Measurements from ENCODE around the gene NPIPB9. TPM values are rescaled to one million over a fixed set of nuclear protein-coding genes. Genes with fewer than 3 reads are reported as not detected.
"Not testable (repeated sequence)": the region's sequence is repeated elsewhere in the genome, so short reads cannot be mapped to it uniquely, and the experiment has no call there.

Gene NPIPB9
- polyA plus RNA-seq, 2 of the 4 experiments (the other 2 are of a cell fraction), result 1.7 to 4.6 TPM

DNA sequence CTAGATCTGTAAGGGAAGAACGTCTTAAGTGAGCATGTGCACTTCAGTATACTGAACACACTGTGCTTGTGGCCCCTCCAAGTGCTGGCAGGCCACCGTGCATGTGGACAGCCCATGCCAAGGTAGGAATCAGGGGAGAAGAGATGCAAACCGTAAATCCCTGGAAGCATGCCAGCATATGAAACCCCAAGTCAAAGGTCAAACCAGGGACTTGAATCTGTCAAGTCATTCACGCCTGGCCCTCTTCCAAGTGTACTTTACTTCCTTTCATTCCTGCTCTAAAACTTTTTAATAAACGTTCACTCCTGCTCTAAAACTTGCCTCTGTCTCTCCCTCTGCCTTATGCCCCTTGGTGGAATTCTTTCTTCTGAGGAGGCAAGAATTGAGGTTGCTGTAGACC lies 68.4 kb downstream of the NPIPB9 start:
- POLR2A ChIA-PET, result no interaction called here
- ATAC-seq, result no peak
- DNase-seq (ENCODE audit: low read depth in 1 of 2, low spot score in 1 of 2), result peak in 1 of 2 experiments; percentile 50
- CTCF ChIA-PET, result interaction anchor here (1.4 kb wide), 1 partner anchor 125 kb away, joined by 3 read pairs; no protein-coding TSS in a partner anchor
- FAIRE-seq, result no peak
- H3K9me3 ChIP-seq, result peaks cover 4% of the 10 kb centered on the region; the same call in 1 of the 3 replicates
- no peak overlapping the region for H3K4me3 ChIP-seq
- H3K4me2 ChIP-seq, result no peak overlapping the region
- H3K27ac ChIP-seq, result no peak overlapping the region
- TF ChIP-seq ZC3H11A (IDR thresholded peaks at IDR 0.05) (no peak), PHF8 (IDR thresholded peaks at IDR 0.05; ENCODE audit: borderline replicate concordance, low read depth) (no peak), MAFK (IDR thresholded peaks at IDR 0.05; ENCODE audit: partially characterized antibody) (peak; percentile 59)
- WGBS (ENCODE audit: missing lambda C conversion rate), result 79% methylated on average over 5 of the region's 5 CpGs
- H3K4me1 ChIP-seq, result peaks cover 17% of the 10 kb centered on the region

DNA sequence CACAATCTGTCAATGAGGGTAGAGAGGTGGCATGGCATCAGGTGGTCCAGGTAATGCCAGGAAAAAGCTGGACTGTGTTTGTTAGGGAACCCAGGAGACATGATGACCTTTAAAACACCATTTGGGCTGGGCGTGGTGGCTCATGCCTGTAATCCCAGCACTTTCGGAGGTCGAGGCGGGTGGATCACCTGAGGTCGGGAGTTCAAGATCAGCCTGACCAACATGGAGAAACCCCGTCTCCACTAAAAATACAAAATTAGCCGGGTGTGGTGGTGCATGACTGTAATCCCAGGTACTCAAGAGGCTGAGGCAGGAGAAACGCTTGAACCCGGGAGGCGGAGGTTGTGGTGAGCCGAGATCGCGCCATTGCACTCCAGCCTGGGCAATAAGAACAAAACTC lies 69.0 kb downstream of the NPIPB9 start:
- DNase-seq (ENCODE audit: low read depth in 1 of 2, low spot score in 1 of 2); FAIRE-seq; H3K4me2 ChIP-seq; ATAC-seq; H3K4me3 ChIP-seq; H3K9me3 ChIP-seq; H3K27ac ChIP-seq: not testable (repeated sequence)
- peaks cover 22% of the 10 kb centered on the region for H3K4me1 ChIP-seq
- ChIA-PET POLR2A (interaction anchor here (1.2 kb wide), 1 partner anchor 43 kb away, joined by 3 read pairs; the partner anchor contains the start of gene SH2B1), CTCF (interaction anchor here (1.0 to 2.8 kb wide), 4 partner anchors 12 to 127 kb away, joined by 3 to 13 read pairs (median 3); no protein-coding TSS in a partner anchor)
- WGBS (ENCODE audit: missing lambda C conversion rate), result 91% methylated on average over 13 of the region's 13 CpGs

DNA sequence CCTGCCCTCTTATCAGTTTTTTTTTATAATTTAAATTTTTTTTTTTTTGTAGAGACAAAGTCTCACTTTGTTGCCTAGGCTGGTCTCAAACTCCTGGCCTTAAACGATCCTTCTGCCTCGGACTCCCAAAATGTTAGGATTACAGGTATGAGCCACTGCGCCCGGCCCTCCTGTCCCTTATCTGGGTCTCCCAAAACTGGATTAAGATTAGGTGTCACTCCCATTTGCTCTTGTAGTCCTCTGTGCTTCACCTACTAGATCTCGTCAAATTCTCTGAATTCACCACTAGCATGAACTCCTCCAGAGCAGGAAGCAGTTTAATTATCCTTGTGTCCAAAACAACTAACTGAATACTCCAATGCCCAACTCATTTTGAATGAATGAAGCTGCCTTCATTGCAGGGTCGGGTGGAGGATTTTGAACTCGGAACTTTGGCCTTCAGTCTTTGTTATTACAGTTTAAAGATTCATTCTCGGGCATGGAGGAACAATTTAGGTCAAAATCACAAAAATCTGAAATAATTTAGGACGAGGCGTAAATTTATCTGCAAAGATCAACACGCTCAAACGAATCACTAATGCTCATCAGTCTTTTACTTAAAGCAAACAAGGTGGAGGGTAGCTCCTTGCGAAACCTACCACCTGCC lies 70.4 kb downstream of the NPIPB9 start:
- CTCF ChIA-PET, result interaction anchor here (1.0 to 2.8 kb wide), 4 partner anchors 14 to 124 kb away, joined by 3 to 13 read pairs (median 6); no protein-coding TSS in a partner anchor

More for the DNA sequence above, 70.4 kb downstream of the NPIPB9 start:
- Histone ChIP-seq H3K4me3 (peak overlapping the region; percentile 100), H3K4me1 (peaks cover 36% of the 10 kb centered on the region), H3K9me3 (peaks cover 4% of the 10 kb centered on the region; the same call in 1 of the 3 replicates), H3K27ac (peak overlapping the region; percentile 95 to 100), H3K4me2 (peak overlapping the region; percentile 87)
- FAIRE-seq, result no peak
- WGBS (ENCODE audit: missing lambda C conversion rate), result 28% methylated on average over 13 of the region's 13 CpGs
- no peak for ATAC-seq
- POLR2A ChIA-PET, result interaction anchor here (0.5 to 3.6 kb wide), 15 partner anchors 8 to 869 kb away, joined by 3 to 38 read pairs (median 5); partner anchors contain the start of genes NFATC2IP, SH2B1 and TUFM
- DNase-seq (ENCODE audit: low read depth in 1 of 2, low spot score in 1 of 2), result no peak
- TF ChIP-seq, protein P1, sequence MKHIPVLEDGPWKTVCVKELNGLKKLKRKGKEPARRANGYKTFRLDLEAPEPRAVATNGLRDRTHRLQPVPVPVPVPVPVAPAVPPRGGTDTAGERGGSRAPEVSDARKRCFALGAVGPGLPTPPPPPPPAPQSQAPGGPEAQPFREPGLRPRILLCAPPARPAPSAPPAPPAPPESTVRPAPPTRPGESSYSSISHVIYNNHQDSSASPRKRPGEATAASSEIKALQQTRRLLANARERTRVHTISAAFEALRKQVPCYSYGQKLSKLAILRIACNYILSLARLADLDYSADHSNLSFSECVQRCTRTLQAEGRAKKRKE (CRISPR knock-in tag; IDR thresholded peaks at IDR 0.05; ENCODE audit: low read depth), result no peak
- TF ChIP-seq HDAC2 (IDR thresholded peaks at IDR 0.05), result no peak
- no peak for TF ChIP-seq ZFP36 (IDR thresholded peaks at IDR 0.05; ENCODE audit: borderline replicate concordance, partially characterized antibody)
- TF ChIP-seq RAD21 (conservative IDR thresholded peaks at IDR 0.05 in 1 of 2, IDR thresholded peaks at IDR 0.05 in 1 of 2), result no peak
- no peak for TF ChIP-seq RFX5 (IDR thresholded peaks at IDR 0.05)
- no peak for TF ChIP-seq FOXS1 (CRISPR knock-in tag; IDR thresholded peaks at IDR 0.05)
- TF ChIP-seq EHF (CRISPR knock-in tag; IDR thresholded peaks at IDR 0.05), result no peak
- TF ChIP-seq JUNB (IDR thresholded peaks at IDR 0.05), result no peak
- no peak for TF ChIP-seq MAZ (IDR thresholded peaks at IDR 0.05; ENCODE audit: borderline replicate concordance, low read depth, low read length)
- TF ChIP-seq, protein P2, sequence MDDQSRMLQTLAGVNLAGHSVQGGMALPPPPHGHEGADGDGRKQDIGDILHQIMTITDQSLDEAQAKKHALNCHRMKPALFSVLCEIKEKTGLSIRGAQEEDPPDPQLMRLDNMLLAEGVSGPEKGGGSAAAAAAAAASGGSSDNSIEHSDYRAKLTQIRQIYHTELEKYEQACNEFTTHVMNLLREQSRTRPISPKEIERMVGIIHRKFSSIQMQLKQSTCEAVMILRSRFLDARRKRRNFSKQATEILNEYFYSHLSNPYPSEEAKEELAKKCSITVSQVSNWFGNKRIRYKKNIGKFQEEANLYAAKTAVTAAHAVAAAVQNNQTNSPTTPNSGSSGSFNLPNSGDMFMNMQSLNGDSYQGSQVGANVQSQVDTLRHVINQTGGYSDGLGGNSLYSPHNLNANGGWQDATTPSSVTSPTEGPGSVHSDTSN (IDR thresholded peaks at IDR 0.05), result no peak

Small RNA genes lying within 50 kb of the gene (small RNA-seq; reads per million reads assigned to genes)
- gene MIR6862-2, result 0 reads per million in 6 experiments

Other genes starting within 250 kb of the NPIPB9 start
- gene IL27, start 245.0 kb upstream of the NPIPB9 start, polyA plus RNA-seq (2011; rRNA removed), result not detected in 2 replicates
- gene IL27, start 245.0 kb upstream of the NPIPB9 start, polyA plus RNA-seq (2017; fragmentation: RNase III; extraction: RNeasy Plus Mini Kit Qiagen cat#74134 plus additional on column Dnase treatment), result not detected in 3 replicates
- 19.0 and 47.8 TPM in 2 replicates for gene NUPR1, start 212.8 kb upstream of the NPIPB9 start, polyA plus RNA-seq (2011; rRNA removed)
- gene NUPR1, start 212.8 kb upstream of the NPIPB9 start, polyA plus RNA-seq (2017; fragmentation: RNase III; extraction: RNeasy Plus Mini Kit Qiagen cat#74134 plus additional on column Dnase treatment), result 24.5 to 29.3 TPM (median 25.9 TPM) in 3 replicates
- gene SGF29, start 197.9 kb upstream of the NPIPB9 start, polyA plus RNA-seq (2011; rRNA removed), result 3.3 and 4.5 TPM in 2 replicates
- gene SGF29, start 197.9 kb upstream of the NPIPB9 start, polyA plus RNA-seq (2017; fragmentation: RNase III; extraction: RNeasy Plus Mini Kit Qiagen cat#74134 plus additional on column Dnase treatment), result 19.3 to 20.8 TPM (median 20.3 TPM) in 3 replicates
- 0.06 and 0.17 TPM in 2 replicates for gene SULT1A2, start 154.7 kb upstream of the NPIPB9 start, polyA plus RNA-seq (2011; rRNA removed)
- gene SULT1A2, start 154.7 kb upstream of the NPIPB9 start, polyA plus RNA-seq (2017; fragmentation: RNase III; extraction: RNeasy Plus Mini Kit Qiagen cat#74134 plus additional on column Dnase treatment), result 0.09 to 0.18 TPM in 2 of 3 replicates, not detected in the other
- 2.5 and 3.5 TPM in 2 replicates for gene SULT1A1, start 141.7 kb upstream of the NPIPB9 start, polyA plus RNA-seq (2011; rRNA removed)
- gene SULT1A1, start 141.7 kb upstream of the NPIPB9 start, polyA plus RNA-seq (2017; fragmentation: RNase III; extraction: RNeasy Plus Mini Kit Qiagen cat#74134 plus additional on column Dnase treatment), result 4.0 to 5.2 TPM (median 4.8 TPM) in 3 replicates
- gene NPIPB8, start 113.7 kb upstream of the NPIPB9 start, polyA plus RNA-seq (2011; rRNA removed), result 0.87 and 0.98 TPM in 2 replicates
- 0.30 to 1.0 TPM (median 0.74 TPM) in 3 replicates for gene NPIPB8, start 113.7 kb upstream of the NPIPB9 start, polyA plus RNA-seq (2017; fragmentation: RNase III; extraction: RNeasy Plus Mini Kit Qiagen cat#74134 plus additional on column Dnase treatment)
- gene EIF3C, start 40.3 kb upstream of the NPIPB9 start, polyA plus RNA-seq (2011; rRNA removed), result 195 and 326 TPM in 2 replicates
- gene EIF3C, start 40.3 kb upstream of the NPIPB9 start, polyA plus RNA-seq (2017; fragmentation: RNase III; extraction: RNeasy Plus Mini Kit Qiagen cat#74134 plus additional on column Dnase treatment), result 164 to 225 TPM (median 191 TPM) in 3 replicates
- 28.4 and 42.5 TPM in 2 replicates for gene ATXN2L, start 71.2 kb downstream of the NPIPB9 start, polyA plus RNA-seq (2011; rRNA removed)
- 134 to 137 TPM (median 135 TPM) in 3 replicates for gene ATXN2L, start 71.2 kb downstream of the NPIPB9 start, polyA plus RNA-seq (2017; fragmentation: RNase III; extraction: RNeasy Plus Mini Kit Qiagen cat#74134 plus additional on column Dnase treatment)
- gene TUFM, start 94.6 kb downstream of the NPIPB9 start, polyA plus RNA-seq (2011; rRNA removed), result 139 and 159 TPM in 2 replicates
- gene TUFM, start 94.6 kb downstream of the NPIPB9 start, polyA plus RNA-seq (2017; fragmentation: RNase III; extraction: RNeasy Plus Mini Kit Qiagen cat#74134 plus additional on column Dnase treatment), result 252 to 267 TPM (median 260 TPM) in 3 replicates
- 10.7 and 12.3 TPM in 2 replicates for gene SH2B1, start 112.1 kb downstream of the NPIPB9 start, polyA plus RNA-seq (2011; rRNA removed)
- gene SH2B1, start 112.1 kb downstream of the NPIPB9 start, polyA plus RNA-seq (2017; fragmentation: RNase III; extraction: RNeasy Plus Mini Kit Qiagen cat#74134 plus additional on column Dnase treatment), result 25.9 to 31.0 TPM (median 26.7 TPM) in 3 replicates
- gene ATP2A1, start 126.7 kb downstream of the NPIPB9 start, polyA plus RNA-seq (2011; rRNA removed), result 0.96 and 1.1 TPM in 2 replicates
- gene ATP2A1, start 126.7 kb downstream of the NPIPB9 start, polyA plus RNA-seq (2017; fragmentation: RNase III; extraction: RNeasy Plus Mini Kit Qiagen cat#74134 plus additional on column Dnase treatment), result 1.5 to 5.2 TPM (median 2.3 TPM) in 3 replicates
- gene RABEP2, start 173.5 kb downstream of the NPIPB9 start, polyA plus RNA-seq (2011; rRNA removed), result 5.4 and 6.0 TPM in 2 replicates
- gene RABEP2, start 173.5 kb downstream of the NPIPB9 start, polyA plus RNA-seq (2017; fragmentation: RNase III; extraction: RNeasy Plus Mini Kit Qiagen cat#74134 plus additional on column Dnase treatment), result 13.7 to 15.6 TPM (median 14.5 TPM) in 3 replicates
- not detected in 2 replicates for gene CD19, start 180.2 kb downstream of the NPIPB9 start, polyA plus RNA-seq (2011; rRNA removed)
- gene CD19, start 180.2 kb downstream of the NPIPB9 start, polyA plus RNA-seq (2017; fragmentation: RNase III; extraction: RNeasy Plus Mini Kit Qiagen cat#74134 plus additional on column Dnase treatment), result not detected in 3 replicates
- gene NFATC2IP, start 199.2 kb downstream of the NPIPB9 start, polyA plus RNA-seq (2011; rRNA removed), result 32.2 and 35.7 TPM in 2 replicates
- gene NFATC2IP, start 199.2 kb downstream of the NPIPB9 start, polyA plus RNA-seq (2017; fragmentation: RNase III; extraction: RNeasy Plus Mini Kit Qiagen cat#74134 plus additional on column Dnase treatment), result 29.7 to 31.4 TPM (median 30.3 TPM) in 3 replicates
- 16.9 and 27.0 TPM in 2 replicates for gene SPNS1, start 223.0 kb downstream of the NPIPB9 start, polyA plus RNA-seq (2011; rRNA removed)
- 29.6 to 35.4 TPM (median 35.1 TPM) in 3 replicates for gene SPNS1, start 223.0 kb downstream of the NPIPB9 start, polyA plus RNA-seq (2017; fragmentation: RNase III; extraction: RNeasy Plus Mini Kit Qiagen cat#74134 plus additional on column Dnase treatment)
- gene LAT, start 233.3 kb downstream of the NPIPB9 start, polyA plus RNA-seq (2011; rRNA removed), result 0.85 and 0.98 TPM in 2 replicates
- gene LAT, start 233.3 kb downstream of the NPIPB9 start, polyA plus RNA-seq (2017; fragmentation: RNase III; extraction: RNeasy Plus Mini Kit Qiagen cat#74134 plus additional on column Dnase treatment), result 2.2 to 3.4 TPM (median 3.3 TPM) in 3 replicates

Measured in A549 (cell line).